ENCODE data around the gene CRABP2. TPM values are rescaled to one million over a fixed set of nuclear protein-coding genes. Genes with fewer than 3 reads are reported as not detected.

The CRABP2 gene
- total and polyA plus RNA-seq, 2 of the 13 experiments (the other 11 are each of a cell fraction or from before 2014, with no cell fraction given), result 0.40 to 0.60 TPM

DNA sequence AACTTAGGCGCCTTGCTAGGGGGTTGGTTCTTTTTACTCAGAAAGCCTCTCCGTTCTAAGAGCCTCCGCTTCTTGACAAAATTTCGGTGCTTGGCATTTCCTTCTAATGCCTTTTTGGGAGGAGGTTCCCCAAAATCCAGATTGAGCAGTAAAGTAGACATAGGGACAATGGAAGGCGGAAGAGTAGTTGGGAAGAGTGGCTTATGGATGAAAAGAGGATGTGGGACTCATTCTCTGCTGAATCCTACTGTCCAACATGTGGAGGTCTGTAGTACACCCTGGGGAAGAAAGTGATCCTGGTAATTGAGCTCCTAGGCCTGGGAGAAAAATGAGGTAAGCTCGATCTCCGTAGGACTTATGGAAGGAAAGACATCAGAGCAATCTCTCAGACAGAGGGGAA, 22.1 kb upstream of the CRABP2 start:
- peak overlapping the region; percentile 97 for H3K4me2 ChIP-seq (ENCODE audit: low read depth, low read length)
- ATAC-seq (no peak), FAIRE-seq (no peak), DNase-seq (ENCODE audit: low spot score) (no peak)
- TF ChIP-seq ELF4 (CRISPR knock-in tag; IDR thresholded peaks at IDR 0.05; ENCODE audit: borderline replicate concordance) (0 out of 2 replicates have a peak, but pooled peaks have one; percentile 5), ZNF335 (CRISPR knock-in tag; IDR thresholded peaks at IDR 0.05) (no peak), ZFP36 (IDR thresholded peaks at IDR 0.05; ENCODE audit: borderline replicate concordance, low read depth, low read length, partially characterized antibody) (no peak)
- H3K27ac ChIP-seq (ENCODE audit: extremely low read length, insufficient read depth, low read length), result peak overlapping the region; percentile 79
- peak overlapping the region; percentile 87 for H2AFZ ChIP-seq (ENCODE audit: low read length)
- intact Hi-C loops (cut with micrococcal nuclease; ENCODE audit: unreplicated experiment) (loop anchor here (10.0 kb wide), 1 partner anchor 63 kb away; no protein-coding TSS in a partner anchor), in situ Hi-C loops (cut with HindIII; ENCODE audit: extremely low pct_ligation_motif_present, low pct_unique_long_range_greater_than_20kb) (loop anchor here (5.0 kb wide), 2 partner anchors 40 kb away; partner anchors contain the start of gene PRCC)
- peak overlapping the region; percentile 66 to 100 (median 98) for H3K4me3 ChIP-seq (replicated peaks in 1 of 3; ENCODE audit: insufficient read depth in 1 of 3, low read depth in 2 of 3, low read length in 3 of 3)
- peaks cover 17% of the 10 kb centered on the region for H4K20me1 ChIP-seq (ENCODE audit: insufficient read depth, low read length)
- H3K9ac ChIP-seq (ENCODE audit: insufficient read depth, low read depth, low read length), result peak overlapping the region; percentile 89
- H3K4me1 ChIP-seq (ENCODE audit: insufficient read depth, low read length), result peaks cover 49% of the 10 kb centered on the region
- WGBS (ENCODE audit: low lambda C conversion rate), result 28% methylated on average over 7 of the region's 7 CpGs
- no peaks in the 10 kb centered on the region; a peak in 1 of 5 replicates for H3K27me3 ChIP-seq (ENCODE audit: control insufficient read depth in 1 of 2, insufficient read depth in 2 of 2, low read length in 2 of 2)
- CTCF ChIA-PET (ENCODE audit: low intra/inter-chr PET ratio, low total read pairs), result interaction anchor here (0.9 to 5.7 kb wide), 3 partner anchors 38 to 70 kb away, joined by 3 to 119 read pairs (median 3); no protein-coding TSS in a partner anchor
- no peaks in the 10 kb centered on the region for H3K9me3 ChIP-seq (ENCODE audit: low read length)
- H3K36me3 ChIP-seq (replicated peaks in 1 of 2; ENCODE audit: control insufficient read depth in 1 of 2, insufficient read depth in 2 of 2, low read length in 2 of 2), result peaks cover 11 to 21% of the 10 kb centered on the region in 2 experiments
- no TSS peak for BruUV-seq (replicated peaks)
- POLR2A ChIA-PET, result interaction anchor here (0.7 to 5.7 kb wide), 11 partner anchors 13 to 87 kb away, joined by 5 to 100 read pairs (median 19); partner anchors contain the start of genes CRABP2, HDGF, MRPL24 and NES
- H3K79me2 ChIP-seq (ENCODE audit: insufficient read depth, low read length), result peaks cover 59% of the 10 kb centered on the region

DNA sequence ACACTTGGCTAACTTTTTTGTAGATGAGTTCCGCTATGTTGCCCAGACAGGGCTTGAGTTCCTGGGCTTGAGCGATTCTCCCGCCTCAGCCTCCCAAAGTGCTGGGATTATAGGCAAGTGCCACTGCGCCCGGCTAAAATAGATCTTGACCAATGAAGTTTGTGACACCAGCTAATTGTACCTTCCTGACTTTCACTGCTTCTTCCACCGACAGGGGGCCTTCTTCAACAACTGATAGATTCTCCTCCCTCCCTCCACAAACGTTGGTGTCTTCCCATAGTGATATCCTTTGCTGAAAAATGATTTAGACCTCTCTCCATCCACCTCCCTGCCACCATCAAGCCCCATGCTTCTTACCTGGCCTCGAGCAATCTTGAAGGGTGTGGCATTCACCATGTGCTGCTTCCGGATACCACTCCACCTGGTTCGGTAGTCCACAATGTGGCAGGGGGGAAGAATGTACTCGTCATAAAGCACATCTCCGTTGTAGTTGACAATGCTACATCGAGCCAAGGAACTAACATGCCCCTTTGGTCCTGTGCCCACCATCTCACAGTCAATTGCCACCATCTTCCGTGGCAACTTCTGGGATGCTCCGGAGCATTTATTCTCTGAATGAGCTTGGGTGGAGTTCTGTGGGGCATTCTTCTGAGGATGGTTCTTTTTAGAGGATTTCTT, 21.3 kb upstream of the CRABP2 start:
- H3K4me1 ChIP-seq (ENCODE audit: insufficient read depth, low read length), result peaks cover 49% of the 10 kb centered on the region
- intact Hi-C loops (cut with micrococcal nuclease; ENCODE audit: unreplicated experiment) (loop anchor here (1.0 to 10.0 kb wide), 4 partner anchors 37 to 71 kb away; partner anchors contain the start of gene PRCC), in situ Hi-C loops (cut with HindIII; ENCODE audit: extremely low pct_ligation_motif_present, low pct_unique_long_range_greater_than_20kb) (loop anchor here (5.0 kb wide), 2 partner anchors 39 to 41 kb away; partner anchors contain the start of gene PRCC)
- H4K20me1 ChIP-seq (ENCODE audit: insufficient read depth, low read length), result peaks cover 17% of the 10 kb centered on the region
- no peaks in the 10 kb centered on the region; a peak in 1 of 5 replicates for H3K27me3 ChIP-seq (ENCODE audit: control insufficient read depth in 1 of 2, insufficient read depth in 2 of 2, low read length in 2 of 2)
- CTCF ChIA-PET (ENCODE audit: low intra/inter-chr PET ratio, low total read pairs), result interaction anchor here (0.9 to 5.7 kb wide), 9 partner anchors 34 to 100 kb away, joined by 3 to 119 read pairs (median 4); no protein-coding TSS in a partner anchor
- POLR2A ChIA-PET, result interaction anchor here (1.0 to 5.7 kb wide), 10 partner anchors 14 to 133 kb away, joined by 3 to 100 read pairs (median 13); partner anchors contain the start of genes CRABP2, HDGF, INSRR and MRPL24
- peak overlapping the region; percentile 66 to 100 (median 98) for H3K4me3 ChIP-seq (replicated peaks in 1 of 3; ENCODE audit: insufficient read depth in 1 of 3, low read depth in 2 of 3, low read length in 3 of 3)
- peak; percentile 23 for ATAC-seq
- H3K4me2 ChIP-seq (ENCODE audit: low read depth, low read length), result peak overlapping the region; percentile 97
- WGBS (ENCODE audit: low lambda C conversion rate), result 48% methylated on average over 15 of the region's 15 CpGs
- peak; percentile 67 for FAIRE-seq
- peaks cover 59% of the 10 kb centered on the region for H3K79me2 ChIP-seq (ENCODE audit: insufficient read depth, low read length)
- H2AFZ ChIP-seq (ENCODE audit: low read length), result no peak overlapping the region
- peaks cover 11 to 21% of the 10 kb centered on the region in 2 experiments for H3K36me3 ChIP-seq (replicated peaks in 1 of 2; ENCODE audit: control insufficient read depth in 1 of 2, insufficient read depth in 2 of 2, low read length in 2 of 2)
- BruUV-seq (replicated peaks), result no TSS peak
- peak overlapping the region; percentile 89 for H3K9ac ChIP-seq (ENCODE audit: insufficient read depth, low read depth, low read length)
- DNase-seq (ENCODE audit: low spot score), result peak; percentile 64
- no peak overlapping the region for H3K27ac ChIP-seq (ENCODE audit: extremely low read length, insufficient read depth, low read length)
- H3K9me3 ChIP-seq (ENCODE audit: low read length), result no peaks in the 10 kb centered on the region
- no peak for TF ChIP-seq STAT6 (CRISPR knock-in tag; IDR thresholded peaks at IDR 0.05; ENCODE audit: borderline replicate concordance)
- no peak for TF ChIP-seq MIER3 (CRISPR knock-in tag; IDR thresholded peaks at IDR 0.05; ENCODE audit: borderline replicate concordance)
- no peak for TF ChIP-seq NCOA1 (CRISPR knock-in tag; IDR thresholded peaks at IDR 0.05)
- no peak for TF ChIP-seq ZBTB2 (CRISPR knock-in tag; IDR thresholded peaks at IDR 0.05; ENCODE audit: low read depth)
- no peak for TF ChIP-seq ZNF616 (CRISPR knock-in tag; IDR thresholded peaks at IDR 0.05; ENCODE audit: low read depth)
- TF ChIP-seq, protein P1, sequence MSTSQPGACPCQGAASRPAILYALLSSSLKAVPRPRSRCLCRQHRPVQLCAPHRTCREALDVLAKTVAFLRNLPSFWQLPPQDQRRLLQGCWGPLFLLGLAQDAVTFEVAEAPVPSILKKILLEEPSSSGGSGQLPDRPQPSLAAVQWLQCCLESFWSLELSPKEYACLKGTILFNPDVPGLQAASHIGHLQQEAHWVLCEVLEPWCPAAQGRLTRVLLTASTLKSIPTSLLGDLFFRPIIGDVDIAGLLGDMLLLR (CRISPR knock-in tag; IDR thresholded peaks at IDR 0.05), result no peak
